RWPE1 (cell line): ENCODE measurements around the gene OSBPL10.

ENCODE experiments used
- CTCF ChIA-PET: fragments of 350-600 bp; sonication (Branson Sonifier 250); formaldehyde crosslinking; extraction: SDS; loops from one replicate; lab custom pipeline; 2021; lab: Yijun Ruan, JAX
- POLR2A ChIA-PET: fragments of 400-600 bp; formaldehyde crosslinking; extraction: SDS; loops from one replicate; lab custom pipeline; 2020; ENCODE audit warnings: antibody characterized with exemption; ENCODE audit not compliant: low non-redundant PET; lab: Yijun Ruan, JAX
- DNase-seq: peaks from one replicate; pipeline ENCODE4 v3.0.0; 2012; ENCODE audit warnings: low spot score
- H3K27ac ChIP-seq: fragments of 450-650 bp; 2 replicates; pipeline ENCODE4 v1.5.1; 2017
- TF ChIP-seq, protein P1 (sequence below): fragments of 450-650 bp; conservative IDR thresholded peaks from 2 replicates; pipeline ENCODE4 v1.5.1; 2017; ENCODE audit warnings: low read depth, mild to moderate bottlenecking

OSBPL10 gene

DNA sequence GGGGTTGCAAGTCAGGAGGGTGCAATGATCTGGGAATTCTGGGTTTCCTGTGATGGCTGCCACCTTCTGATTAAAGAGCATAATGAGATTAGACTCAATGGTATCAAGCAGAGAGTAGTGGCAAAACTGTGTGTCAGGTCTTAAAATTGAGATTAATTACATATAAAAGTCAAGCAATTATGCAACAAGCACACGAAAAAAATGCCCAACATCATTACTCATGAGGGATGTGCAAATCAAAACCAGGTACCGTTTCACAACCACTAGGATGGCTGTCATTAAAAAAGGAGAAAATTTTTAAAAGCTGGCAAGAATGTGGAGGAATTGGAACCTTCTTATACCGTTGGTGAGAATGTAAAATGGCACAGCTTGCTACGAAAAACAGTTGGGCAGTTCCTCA, 205.0 kb downstream of the OSBPL10 start:
- TF ChIP-seq, protein P1, sequence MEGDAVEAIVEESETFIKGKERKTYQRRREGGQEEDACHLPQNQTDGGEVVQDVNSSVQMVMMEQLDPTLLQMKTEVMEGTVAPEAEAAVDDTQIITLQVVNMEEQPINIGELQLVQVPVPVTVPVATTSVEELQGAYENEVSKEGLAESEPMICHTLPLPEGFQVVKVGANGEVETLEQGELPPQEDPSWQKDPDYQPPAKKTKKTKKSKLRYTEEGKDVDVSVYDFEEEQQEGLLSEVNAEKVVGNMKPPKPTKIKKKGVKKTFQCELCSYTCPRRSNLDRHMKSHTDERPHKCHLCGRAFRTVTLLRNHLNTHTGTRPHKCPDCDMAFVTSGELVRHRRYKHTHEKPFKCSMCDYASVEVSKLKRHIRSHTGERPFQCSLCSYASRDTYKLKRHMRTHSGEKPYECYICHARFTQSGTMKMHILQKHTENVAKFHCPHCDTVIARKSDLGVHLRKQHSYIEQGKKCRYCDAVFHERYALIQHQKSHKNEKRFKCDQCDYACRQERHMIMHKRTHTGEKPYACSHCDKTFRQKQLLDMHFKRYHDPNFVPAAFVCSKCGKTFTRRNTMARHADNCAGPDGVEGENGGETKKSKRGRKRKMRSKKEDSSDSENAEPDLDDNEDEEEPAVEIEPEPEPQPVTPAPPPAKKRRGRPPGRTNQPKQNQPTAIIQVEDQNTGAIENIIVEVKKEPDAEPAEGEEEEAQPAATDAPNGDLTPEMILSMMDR = no peak
- ChIA-PET POLR2A (no interaction called here), CTCF (no interaction called here)
- no peak overlapping the region for H3K27ac ChIP-seq
- DNase-seq = peak; percentile 12

DNA sequence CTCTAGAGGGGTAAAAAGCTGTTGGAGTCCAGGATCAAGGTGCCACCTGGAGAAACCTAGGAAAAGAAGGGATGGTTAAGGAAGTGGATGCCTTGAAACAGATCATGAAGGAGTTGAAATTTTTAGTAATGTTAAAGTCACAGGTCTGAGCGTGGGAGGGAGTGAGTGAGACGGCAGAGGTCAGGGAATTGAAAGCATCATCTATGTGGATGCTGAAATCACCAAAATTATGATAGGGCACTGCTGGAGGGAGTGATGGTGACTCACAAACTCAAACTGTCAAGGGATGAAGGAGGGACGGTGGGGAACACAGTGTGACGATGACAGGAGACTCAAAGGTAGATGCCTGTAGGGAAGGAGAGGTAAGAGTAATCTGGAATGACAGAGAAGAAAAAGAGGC, 205.7 kb downstream of the OSBPL10 start:
- TF ChIP-seq, protein P1 = no peak
- ChIA-PET CTCF (no interaction called here), POLR2A (no interaction called here)
- H3K27ac ChIP-seq = no peak overlapping the region
- no peak for DNase-seq

DNA sequence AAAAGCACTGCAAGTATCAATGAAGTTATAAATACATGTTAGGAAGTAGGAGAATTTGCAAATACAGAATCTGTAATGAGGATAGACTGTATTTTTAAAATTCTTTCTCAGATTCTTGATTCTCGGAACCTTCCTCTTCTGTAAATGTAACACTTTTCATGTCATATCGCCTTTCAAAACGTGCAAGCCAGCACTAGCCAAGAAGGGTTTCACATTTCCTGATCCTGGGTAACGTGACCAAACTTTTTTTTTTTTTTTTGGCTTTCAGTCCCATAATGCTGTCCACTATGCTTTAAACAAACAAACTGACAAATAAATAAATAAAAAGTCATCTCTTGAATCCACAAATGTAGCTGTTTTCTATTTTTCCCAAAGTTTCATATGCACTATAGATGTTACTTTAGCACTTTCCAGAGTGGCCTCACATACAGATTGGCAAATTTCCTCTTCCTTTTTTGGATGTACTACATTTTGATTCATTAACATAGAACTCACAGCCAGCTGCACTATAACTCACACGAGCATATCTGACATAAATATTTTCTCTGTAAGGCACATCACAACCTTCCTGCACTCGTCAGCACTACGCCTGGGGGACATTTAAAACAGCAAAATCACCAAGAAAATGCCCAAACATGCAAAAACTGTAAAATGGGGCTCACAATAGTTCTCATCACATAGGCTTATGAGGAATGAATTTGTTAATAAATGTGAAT, 208.1 kb downstream of the OSBPL10 start:
- no peak for DNase-seq
- ChIA-PET CTCF (interaction anchor here (0.6 kb wide), 1 partner anchor 40 kb away, joined by 5 read pairs; no protein-coding TSS in a partner anchor), POLR2A (interaction anchor here (0.6 kb wide), 1 partner anchor 52 kb away, joined by 3 read pairs; no protein-coding TSS in a partner anchor)
- no peak overlapping the region for H3K27ac ChIP-seq
- TF ChIP-seq, protein P1 = no peak

DNA sequence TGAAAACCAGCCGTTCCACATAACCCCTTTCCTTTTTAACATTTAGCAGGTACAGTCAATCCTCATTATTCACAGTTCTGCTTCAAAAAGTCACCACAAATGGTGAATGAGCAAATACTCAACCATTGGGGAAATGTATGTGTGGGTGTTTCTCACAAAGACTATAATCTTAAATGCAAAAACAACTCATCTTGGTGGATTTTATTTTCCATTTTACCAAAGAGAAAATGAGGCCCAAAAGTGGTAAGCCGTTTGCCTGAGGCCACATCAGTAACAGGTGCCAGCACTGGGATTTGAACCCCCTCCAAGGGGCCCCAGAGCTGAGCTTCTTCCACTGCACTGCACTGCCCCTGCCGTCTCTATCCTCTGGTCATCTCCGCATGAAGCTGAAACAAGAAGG, 208.8 kb downstream of the OSBPL10 start:
- POLR2A ChIA-PET = no interaction called here
- CTCF ChIA-PET = interaction anchor here (0.6 kb wide), 1 partner anchor 39 kb away, joined by 5 read pairs; no protein-coding TSS in a partner anchor
- no peak for DNase-seq
- no peak overlapping the region for H3K27ac ChIP-seq
- TF ChIP-seq, protein P1 = no peak

DNA sequence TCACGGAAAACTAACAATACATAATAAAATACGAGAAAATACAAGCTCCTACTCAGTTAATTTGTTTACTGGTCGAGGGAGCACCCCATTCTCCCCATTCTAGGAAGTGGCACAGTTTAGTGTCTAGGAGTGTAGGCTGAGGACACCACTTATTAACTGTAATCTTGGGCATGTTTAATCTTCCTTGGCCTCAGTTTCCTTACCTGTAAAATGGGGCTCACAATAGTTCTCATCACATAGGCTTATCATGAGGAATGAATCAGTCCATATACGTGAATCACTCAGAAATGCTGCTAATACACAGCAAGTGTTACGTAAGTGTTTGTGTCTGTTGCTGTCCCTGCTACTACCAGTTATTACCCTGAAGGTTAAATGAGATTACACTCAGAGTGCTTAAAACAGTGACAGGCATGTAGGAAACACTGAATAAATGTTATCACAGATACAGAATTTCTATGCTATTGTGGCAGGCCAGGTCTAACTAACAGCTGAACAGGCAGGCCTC, 210.2 kb downstream of the OSBPL10 start:
- no peak for DNase-seq
- CTCF ChIA-PET = no interaction called here
- H3K27ac ChIP-seq = no peak overlapping the region
- POLR2A ChIA-PET = interaction anchor here (0.7 kb wide), 1 partner anchor 163 kb away, joined by 3 read pairs; no protein-coding TSS in a partner anchor
- TF ChIP-seq, protein P1 = no peak

DNA sequence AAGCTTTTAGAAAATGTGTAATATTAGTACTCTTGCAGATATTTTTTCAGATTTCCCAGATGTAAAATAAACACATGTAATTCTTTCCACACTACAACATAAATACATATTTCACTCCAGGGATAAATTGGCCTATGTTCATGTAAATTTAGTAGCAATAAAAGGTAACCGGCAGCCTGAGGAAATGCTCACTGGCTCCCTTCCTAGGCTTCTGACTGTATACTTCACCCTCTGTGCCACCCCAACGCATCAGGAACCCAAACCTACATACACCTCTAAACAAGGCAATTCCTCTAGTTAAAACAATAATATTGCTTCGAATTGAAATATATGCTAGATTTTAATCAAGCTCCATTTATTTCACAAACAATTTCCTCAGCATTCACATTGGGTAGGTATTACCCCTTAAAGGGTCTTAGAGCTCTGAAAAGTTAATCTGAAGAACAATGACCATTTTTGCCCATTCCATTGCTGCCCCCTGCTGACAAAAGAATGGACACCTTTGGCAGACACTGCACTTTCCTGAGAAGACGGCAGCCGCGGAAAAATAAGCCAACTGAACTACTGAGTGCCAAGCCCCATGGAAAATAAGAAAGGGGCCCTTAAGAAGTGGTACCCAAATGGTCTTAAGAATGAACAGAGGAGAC, 212.5 kb downstream of the OSBPL10 start:
- DNase-seq = no peak
- TF ChIP-seq, protein P1 = no peak
- ChIA-PET CTCF (interaction anchor here (0.9 kb wide), 1 partner anchor 34 kb away, joined by 4 read pairs; no protein-coding TSS in a partner anchor), POLR2A (no interaction called here)
- no peak overlapping the region for H3K27ac ChIP-seq
